RCC 7860 (cell line): ENCODE results near the gene FANCE.

Experiments
- DNase-seq: peaks from one replicate; pipeline ENCODE4 v3.0.0-alpha.2; 2015; ENCODE audit warnings: low spot score
- FAIRE-seq: peaks from 2 replicates; lab custom pipeline; 2012; peaks lifted over from hg19 to GRCh38; lab: Jason Lieb, UNC

The FANCE gene

GRCh38 chr6:35483062-35483461 lies 30.9 kb downstream of the FANCE start:
- FAIRE-seq, result no peak

GRCh38 chr6:35483490-35483889 lies 31.4 kb downstream of the FANCE start:
- no peak for FAIRE-seq
- no peak for DNase-seq

More at GRCh38 chr6:35483062-35483461, 30.9 kb downstream of the FANCE start:
- DNase-seq, result no peak

DNA sequence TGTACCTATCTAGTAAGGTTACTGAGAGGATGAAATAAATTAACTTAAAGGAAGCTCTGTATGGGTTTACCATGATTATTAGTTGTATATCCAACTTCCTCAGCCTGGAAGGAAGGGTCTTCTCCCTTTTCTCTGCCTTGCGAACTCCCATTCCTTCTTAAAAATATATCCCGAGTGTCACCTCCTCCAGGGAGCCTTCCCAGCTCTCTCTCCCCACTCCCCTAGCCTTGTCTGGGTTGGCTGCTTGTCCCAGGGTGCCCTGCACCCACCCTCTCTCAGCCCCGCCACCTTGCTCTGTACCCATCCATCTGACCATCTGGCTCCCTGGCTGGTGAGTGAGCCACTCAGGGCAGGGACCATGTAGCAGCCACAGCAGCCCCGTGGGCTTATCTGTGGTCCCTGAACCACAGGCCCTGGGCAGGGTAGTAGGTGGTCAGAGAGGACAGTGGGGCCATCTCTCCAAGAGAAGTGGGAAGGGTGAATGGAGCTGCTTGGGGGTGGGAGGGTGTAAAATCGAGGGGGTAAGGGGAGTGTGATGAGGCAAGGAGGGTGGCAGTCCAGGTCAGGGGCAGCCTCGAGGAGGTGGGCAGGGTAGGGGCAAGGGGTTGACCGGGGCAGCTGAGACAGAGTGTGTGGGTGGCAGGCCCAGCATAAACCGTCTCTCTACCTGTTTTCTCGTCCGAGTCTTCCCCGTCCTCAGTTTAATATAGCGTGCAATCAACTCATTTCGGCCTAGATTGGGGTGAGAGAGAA lies 31.9 kb downstream of the FANCE start:
- FAIRE-seq, result no peak

GRCh38 chr6:35484921-35485392 lies 32.8 kb downstream of the FANCE start:
- DNase-seq, result peak; percentile 9
- FAIRE-seq, result no peak

More for the DNA sequence above, 31.9 kb downstream of the FANCE start:
- no peak for DNase-seq

DNA sequence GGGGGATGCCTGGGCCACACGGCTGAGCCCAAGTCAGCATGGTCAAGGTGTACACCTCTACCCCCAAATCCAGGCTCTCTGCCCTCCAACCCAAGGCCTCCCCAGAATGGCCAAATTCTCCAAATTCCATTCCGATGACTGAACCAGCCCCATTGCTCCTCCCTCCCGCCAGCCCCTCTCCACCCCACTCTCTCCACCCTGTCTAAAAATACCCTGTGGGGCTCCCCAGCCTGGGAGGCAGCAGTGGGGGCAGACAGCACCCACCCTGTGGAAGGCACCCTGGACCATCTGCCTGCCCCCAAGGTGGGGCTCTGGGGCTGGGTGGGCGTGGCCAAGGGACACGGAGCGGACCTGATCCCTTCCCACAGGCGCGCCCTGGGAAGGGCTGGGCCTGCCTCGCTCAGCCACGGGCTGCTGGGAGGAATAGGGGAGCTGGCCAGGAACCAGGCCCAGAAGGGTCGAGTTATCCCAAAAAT lies 33.3 kb downstream of the FANCE start:
- DNase-seq (no peak), FAIRE-seq (no peak)

DNA sequence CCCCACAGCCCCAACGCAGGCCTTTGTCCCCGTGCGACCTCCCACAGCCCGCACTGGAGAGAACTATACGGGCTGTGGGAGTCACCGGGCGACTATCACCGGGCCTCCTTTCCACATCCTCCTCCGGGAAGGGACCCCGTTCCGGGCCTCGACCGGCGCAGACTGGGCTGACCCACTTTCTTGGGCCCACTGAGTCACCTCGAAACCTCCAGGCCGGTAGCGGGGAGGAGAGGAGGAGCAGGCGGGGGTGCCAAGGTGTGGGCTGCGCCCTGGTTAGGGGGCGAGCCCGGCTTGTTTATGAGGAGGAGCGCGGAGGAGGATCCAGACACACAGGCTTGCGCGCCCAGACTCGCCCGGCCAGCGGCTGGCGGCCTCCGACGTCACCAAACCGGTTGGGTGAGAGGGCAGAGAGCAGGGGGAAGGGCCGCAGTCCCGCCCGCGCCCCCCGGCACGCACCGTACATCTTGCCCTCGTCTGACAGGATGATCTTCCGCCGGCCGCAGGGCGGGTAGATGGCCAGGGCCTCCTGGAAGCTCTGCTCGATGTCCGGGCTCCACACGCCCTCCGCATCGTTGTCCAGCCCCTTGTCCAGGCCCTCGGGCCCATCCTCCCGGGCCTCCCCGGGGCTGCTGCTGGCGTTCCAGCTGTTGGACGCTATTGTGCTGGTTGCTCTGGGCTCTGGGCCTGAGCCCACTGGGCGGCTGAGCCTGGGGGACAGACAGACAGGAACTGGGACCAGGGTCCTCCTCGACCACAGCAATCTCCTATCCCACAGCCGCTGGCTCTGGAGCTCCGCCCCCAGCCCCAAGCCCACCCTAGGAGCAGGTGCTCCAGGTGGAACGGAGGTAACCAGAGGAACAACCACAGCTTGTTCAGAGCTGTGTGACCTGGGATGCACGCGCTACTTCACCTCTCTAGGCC lies 34.1 kb downstream of the FANCE start:
- no peak for DNase-seq

GRCh38 chr6:35487658-35488516 lies 35.7 kb downstream of the FANCE start:
- no peak for FAIRE-seq
- DNase-seq, result no peak

More for the DNA sequence above, 34.1 kb downstream of the FANCE start:
- no peak for FAIRE-seq

GRCh38 chr6:35488517-35488862 lies 36.4 kb downstream of the FANCE start:
- FAIRE-seq (no peak), DNase-seq (no peak)

GRCh38 chr6:35489066-35489465 lies 36.9 kb downstream of the FANCE start:
- DNase-seq (no peak), FAIRE-seq (no peak)

DNA sequence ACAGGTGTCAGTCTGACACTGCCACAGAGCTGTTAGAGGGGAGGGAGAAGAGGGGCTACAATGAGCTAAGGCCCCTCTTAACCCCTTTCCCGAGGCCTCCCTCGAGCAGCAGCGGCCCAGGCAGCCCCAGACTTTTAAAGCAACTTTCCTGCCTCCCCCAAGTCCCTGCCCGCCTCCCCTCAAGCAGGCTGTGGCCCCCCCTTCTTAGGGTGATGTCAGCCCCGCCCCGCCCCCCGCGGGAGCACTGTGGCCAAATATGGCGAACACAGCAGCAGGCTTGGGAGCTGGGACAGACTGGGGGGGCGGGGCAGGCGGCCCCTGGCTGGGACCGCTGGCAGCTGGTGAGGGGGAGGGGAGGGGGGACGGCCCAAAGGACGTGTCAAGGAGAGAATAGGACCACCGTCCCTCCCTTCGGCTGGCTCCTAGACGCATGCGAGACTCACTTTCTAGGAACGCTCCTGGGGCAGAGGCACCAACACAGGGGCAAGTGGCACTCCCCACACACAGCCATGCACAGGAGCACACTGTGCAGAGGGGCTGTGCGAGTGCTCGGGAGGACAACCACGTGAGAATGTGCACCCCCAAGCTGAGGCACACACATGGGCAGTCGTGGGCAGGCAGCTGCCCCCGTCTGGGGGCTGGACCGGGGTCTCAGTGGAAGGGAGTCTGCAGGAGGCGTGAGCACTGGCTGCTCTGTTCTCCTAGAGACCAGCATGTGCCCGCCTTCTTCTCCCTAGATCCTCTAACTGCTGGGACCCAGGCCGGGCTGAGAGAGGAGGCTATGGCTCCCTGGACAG lies 38.1 kb downstream of the FANCE start:
- FAIRE-seq (no peak), DNase-seq (no peak)

GRCh38 chr6:35490821-35491557 lies 38.9 kb downstream of the FANCE start:
- no peak for FAIRE-seq
- DNase-seq, result no peak

DNA sequence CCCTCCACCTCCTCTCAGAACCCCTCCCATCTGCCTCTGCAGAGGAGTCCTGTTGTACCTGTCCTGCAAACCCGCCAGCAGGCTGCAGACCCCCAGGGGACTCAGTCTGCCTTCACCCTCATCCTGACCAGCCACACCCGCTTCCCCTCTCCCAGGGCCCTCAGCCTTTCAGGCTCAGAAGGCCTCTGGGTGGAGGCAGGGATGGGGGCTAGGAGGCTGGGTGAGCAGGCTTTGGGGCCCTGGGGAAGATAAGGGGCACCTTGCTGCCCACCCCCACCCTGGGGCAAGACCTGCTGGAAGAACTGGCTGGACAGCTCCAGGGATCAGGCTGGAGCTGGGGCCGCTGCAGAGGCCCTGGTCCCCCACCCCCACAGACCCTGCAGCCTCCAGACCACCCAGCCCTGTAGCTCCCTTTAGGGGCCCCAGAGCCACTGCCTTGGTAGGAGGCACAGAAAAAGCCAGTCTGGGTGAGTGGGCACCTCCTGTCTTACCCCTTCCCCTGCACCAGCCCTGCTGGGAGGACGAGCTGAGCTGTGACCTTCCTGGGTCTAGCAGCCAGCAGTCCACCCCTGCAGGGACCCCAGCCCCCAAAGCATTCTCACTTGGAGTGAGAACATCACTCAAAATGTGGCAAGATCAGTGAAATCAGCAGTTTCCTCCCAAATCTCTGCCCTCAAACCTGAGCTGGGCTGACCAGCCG lies 39.6 kb downstream of the FANCE start:
- FAIRE-seq, result no peak

DNA sequence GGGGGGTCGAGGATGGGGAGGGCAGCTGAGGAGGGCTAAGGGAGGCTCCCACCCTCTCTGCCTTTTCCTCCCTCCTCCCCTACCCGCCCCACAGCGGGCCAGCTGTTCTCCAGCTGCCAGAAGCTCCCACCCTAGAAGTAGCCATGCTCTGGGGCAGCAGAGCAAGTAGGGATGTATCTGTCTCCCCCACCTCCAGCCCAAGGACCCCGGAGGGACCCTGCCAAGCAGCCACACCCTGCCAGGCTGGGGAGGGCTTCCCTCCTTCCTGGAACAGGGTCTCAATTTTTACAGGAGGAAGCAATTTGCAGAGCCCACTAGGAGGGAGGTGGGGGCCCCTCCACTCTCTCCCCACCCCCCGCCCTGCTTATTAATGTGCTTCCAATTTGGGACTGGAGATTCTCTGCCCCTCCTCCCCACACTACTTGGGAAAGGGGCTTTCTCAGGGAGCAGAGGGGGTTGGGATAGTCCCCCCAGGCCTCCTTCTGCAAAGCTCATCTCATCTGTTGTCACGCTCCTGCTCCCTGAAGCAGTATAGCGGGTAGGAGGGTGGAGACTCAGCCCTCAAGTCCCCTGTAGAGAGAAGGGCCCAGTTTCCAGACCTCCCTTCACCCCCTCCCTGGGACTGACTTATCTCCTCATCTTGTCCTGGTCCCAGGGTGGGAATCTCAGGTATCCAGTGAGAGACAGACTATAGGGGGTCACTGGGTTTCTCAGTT lies 40.3 kb downstream of the FANCE start:
- FAIRE-seq (no peak), DNase-seq (no peak)

More for the DNA sequence above, 39.6 kb downstream of the FANCE start:
- no peak for DNase-seq

DNA sequence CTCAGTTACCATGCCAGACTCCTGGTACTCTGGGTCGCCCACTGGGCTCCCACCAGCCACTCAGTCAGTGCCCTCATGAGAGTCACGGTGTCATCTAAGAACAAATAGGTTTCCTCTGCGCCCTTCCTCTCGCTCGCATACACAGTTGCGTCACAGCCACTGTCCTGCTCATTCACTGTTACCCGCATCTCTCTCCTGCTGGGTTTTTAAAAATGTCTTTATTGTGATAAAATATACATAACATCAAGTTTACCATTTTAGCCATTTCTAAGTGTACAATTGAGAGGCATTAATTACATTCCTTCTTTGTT lies 40.8 kb downstream of the FANCE start:
- FAIRE-seq, result no peak
- DNase-seq, result no peak

GRCh38 chr6:35493307-35493983 lies 41.3 kb downstream of the FANCE start:
- DNase-seq (no peak), FAIRE-seq (no peak)

DNA sequence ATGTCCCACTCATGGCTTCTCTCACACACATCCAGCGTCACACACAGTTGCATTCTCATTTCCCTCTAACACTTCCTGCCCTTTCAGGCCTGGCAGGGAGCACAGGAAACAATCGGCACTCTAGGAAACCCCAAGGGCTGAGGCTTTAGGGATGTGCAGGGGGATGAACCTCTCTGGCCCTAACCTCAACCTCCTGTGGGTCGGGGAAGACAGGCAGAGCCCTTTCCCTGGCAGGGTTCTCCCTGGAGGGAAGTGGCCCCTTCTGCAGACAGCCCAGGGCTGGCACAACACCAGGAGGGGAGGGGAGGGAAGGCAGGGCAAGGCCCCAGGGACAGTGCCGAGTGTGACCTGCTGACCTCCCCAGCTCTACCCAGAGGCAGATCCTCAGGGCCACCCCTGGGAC lies 42.0 kb downstream of the FANCE start:
- DNase-seq (no peak), FAIRE-seq (no peak)

DNA sequence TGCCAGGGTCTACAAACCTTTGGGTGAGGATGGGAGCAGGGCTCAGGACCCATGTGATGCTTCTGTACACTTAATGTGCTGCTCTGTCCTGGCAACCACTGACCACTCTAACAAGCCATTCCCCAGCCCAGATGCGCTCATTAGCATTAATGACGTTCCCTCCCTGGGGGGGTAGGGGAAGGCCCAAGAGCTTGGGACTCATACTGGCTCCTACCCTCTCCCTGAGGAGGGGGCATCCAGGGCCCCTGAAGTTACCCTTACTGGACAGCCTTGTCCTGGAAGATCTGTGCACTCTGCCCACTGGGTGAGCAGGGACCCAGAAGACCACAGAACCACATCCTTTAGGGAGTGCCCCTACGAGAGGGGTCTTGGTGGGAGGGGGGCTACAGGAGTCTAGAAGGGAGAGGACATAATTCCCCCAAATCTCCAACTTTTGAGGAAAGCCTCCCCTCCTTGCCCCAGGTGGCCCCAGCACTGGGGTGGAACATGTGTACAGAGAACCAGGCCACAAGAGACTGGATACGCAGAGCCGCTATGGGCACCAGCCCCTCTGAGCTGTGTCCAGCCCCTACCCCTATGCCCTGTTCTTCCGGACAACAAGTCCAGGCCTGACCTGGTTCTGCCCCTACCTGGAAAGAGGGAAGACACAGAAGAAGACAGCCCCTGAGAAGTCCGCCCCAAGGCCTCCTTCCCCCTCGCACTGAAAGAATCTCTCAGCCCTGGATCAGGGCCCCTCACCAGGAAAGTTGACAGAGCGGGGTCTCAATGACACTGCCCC lies 43.3 kb downstream of the FANCE start:
- FAIRE-seq (no peak), DNase-seq (no peak)
